K562 (cell line): ENCODE data around the gene FMNL3. TPM values are rescaled to one million over a fixed set of nuclear protein-coding genes. Genes with fewer than 3 reads are reported as not detected.

Experiments
- ATAC-seq: fragments of 200-7000 bp; cut with Tn5 transposase; 3 replicates; pipeline ENCODE4 v1.9.1; 2020; ENCODE audit warnings: moderate library complexity
- BruUV-seq: library from RNA; stranded (reverse); fragments of 400-500 nt; replicated peaks from 2 replicates; lab custom pipeline; 2021; lab: Mats Ljungman, UMichigan
- CTCF ChIA-PET: fragments of 300-600 bp; formaldehyde crosslinking; extraction: SDS; loops from one replicate; lab custom pipeline; 2021; ENCODE audit warnings: low intra/inter-chr PET ratio; lab: Yijun Ruan, JAX
- POLR2A ChIA-PET: fragments of 300-600, 350-650 bp; sonication (Branson Sonifier 250); formaldehyde crosslinking; extraction: SDS; loops from one replicate; lab custom pipeline; 2021; ENCODE audit warnings: antibody characterized with exemption, inconsistent platforms; lab: Yijun Ruan, JAX
- DNase-seq, 4 experiments: peaks; one replicate each; pipeline versions ENCODE4 v3.0.0 to v3.0.0-alpha.2; 2011 to 2018; ENCODE audit warnings: low spot score in 3 of 4, mixed read lengths in 3 of 4; ENCODE audit errors: extremely low read depth in 1 of 4
- FAIRE-seq: peaks from 2 replicates; lab custom pipeline; 2011; peaks lifted over from hg19 to GRCh38; lab: Jason Lieb, UNC
- H2AFZ ChIP-seq: 2 replicates; pipeline ENCODE4 v1.6.0; 2011; ENCODE audit warnings: low read depth, low read length, control low read depth, inconsistent platforms
- H3K27ac ChIP-seq: fragments of 200-600 bp; 3 replicates; pipeline ENCODE4 v1.8.0; 2011; ENCODE audit warnings: low read depth, mild to moderate bottlenecking, control low read depth, inconsistent platforms, low read length, moderate library complexity, mixed read lengths; ENCODE audit errors: extremely low read depth
- H3K27me3 ChIP-seq, 2 experiments: fragments of 300-600 bp in 1 of 2; 2 replicates in 1 of 2; 3 replicates in 1 of 2; pipeline versions ENCODE4 v1.6.0 to v1.8.0; 2011; ENCODE audit warnings: inconsistent platforms in 2 of 2, low read length in 2 of 2, mild to moderate bottlenecking in 1 of 2, mixed read lengths in 1 of 2, moderate library complexity in 1 of 2; ENCODE audit not compliant: control insufficient read depth in 2 of 2, insufficient read depth in 2 of 2
- H3K36me3 ChIP-seq: fragments of 300-600 bp; 3 replicates; pipeline ENCODE4 v1.8.0; 2011; ENCODE audit warnings: mild to moderate bottlenecking, low read length, inconsistent platforms; ENCODE audit not compliant: control insufficient read depth, insufficient read depth
- H3K4me1 ChIP-seq, 2 experiments: fragments of 200-600 bp in 1 of 2; replicated peaks in 1 of 2; 2 replicates in 1 of 2; 3 replicates in 1 of 2; pipeline versions ENCODE4 v1.5.1 to v1.8.0; 2011; ENCODE audit warnings: inconsistent platforms in 2 of 2, low read length in 2 of 2, mild to moderate bottlenecking in 1 of 2, mixed read lengths in 1 of 2, moderate library complexity in 1 of 2; ENCODE audit not compliant: control insufficient read depth in 2 of 2, insufficient read depth in 2 of 2
- H3K4me2 ChIP-seq: 2 replicates; pipeline ENCODE4 v1.6.1; 2011; ENCODE audit warnings: low read length, control low read depth, inconsistent platforms, mixed read lengths; ENCODE audit not compliant: insufficient read depth
- H3K4me3 ChIP-seq: fragments of 200-600 bp; sonication (generic), shearing (Covaris generic); 2 replicates; pipeline ENCODE4 v1.5.1; 2016; ENCODE audit warnings: control low read depth, inconsistent platforms
- H3K79me2 ChIP-seq: fragments of 200-600 bp; 3 replicates; pipeline ENCODE4 v1.8.0; 2011; ENCODE audit warnings: low read length, inconsistent platforms; ENCODE audit not compliant: control insufficient read depth, insufficient read depth
- H3K9ac ChIP-seq, 2 experiments: 2 replicates each; pipeline versions ENCODE4 v1.6.0 to v1.6.1; 2011; ENCODE audit warnings: low read depth in 2 of 2, low read length in 2 of 2, control low read depth in 1 of 2, inconsistent platforms in 1 of 2, mild to moderate bottlenecking in 1 of 2, mixed read lengths in 1 of 2; ENCODE audit not compliant: insufficient read depth in 1 of 2
- H3K9me1 ChIP-seq: one replicate; pipeline ENCODE4 v1.6.0; 2011; ENCODE audit warnings: inconsistent platforms, mild to moderate bottlenecking, low read length, moderate library complexity; ENCODE audit not compliant: control insufficient read depth, insufficient read depth
- H3K9me3 ChIP-seq: replicated peaks from 2 replicates; pipeline ENCODE4 v1.5.1; 2011; ENCODE audit warnings: low read depth, low read length, inconsistent platforms; ENCODE audit not compliant: control insufficient read depth, insufficient read depth
- H4K20me1 ChIP-seq: replicated peaks from 2 replicates; pipeline ENCODE4 v1.6.1; 2011; ENCODE audit warnings: low read length, inconsistent platforms, mixed read lengths; ENCODE audit not compliant: control insufficient read depth, insufficient read depth
- DACH1 ChIP-seq: fragments of 450-650 bp; IDR thresholded peaks from 2 replicates; pipeline ENCODE4 v1.6.1; 2018; ENCODE audit not compliant: partially characterized antibody
- E4F1 ChIP-seq: fragments of 250-450 bp; sonication (Bioruptor Pico); IDR thresholded peaks from 2 replicates; pipeline ENCODE4 v1.5.0; 2021; ENCODE audit warnings: mild to moderate bottlenecking, borderline replicate concordance
- HMGN3 ChIP-seq: IDR thresholded peaks from 2 replicates; pipeline ENCODE4 v1.6.1; 2011; ENCODE audit warnings: borderline replicate concordance, low read depth, mild to moderate bottlenecking, mixed read lengths, low read length; ENCODE audit not compliant: insufficient read length; ENCODE audit errors: extremely low read depth
- KDM5B ChIP-seq: fragments of 200-600 bp; sonication (generic); IDR thresholded peaks from 2 replicates; pipeline ENCODE4 v1.6.1; 2012; ENCODE audit warnings: low read depth, mild to moderate bottlenecking, moderate library complexity, low read length, control low read depth, inconsistent platforms; ENCODE audit not compliant: insufficient replicate concordance
- PHB2 ChIP-seq: fragments of 450-650 bp; IDR thresholded peaks from 2 replicates; pipeline ENCODE4 v1.6.1; 2017; ENCODE audit warnings: low read depth
- SMARCA4 ChIP-seq: fragments of 450-650 bp; IDR thresholded peaks from 2 replicates; pipeline ENCODE4 v1.6.1; 2016
- TSHZ1 ChIP-seq: fragments of 250-450 bp; sonication (Bioruptor Pico); IDR thresholded peaks from 2 replicates; pipeline ENCODE4 v1.4.0; 2020; ENCODE audit warnings: mild to moderate bottlenecking, moderate library complexity
- USF2 ChIP-seq: sonication (generic); formaldehyde crosslinking; IDR thresholded peaks from 2 replicates; pipeline ENCODE4 v1.5.0; 2020; ENCODE audit warnings: missing genetic modification reagents
- ZNF23 ChIP-seq: fragments of 250-450 bp; sonication (Bioruptor Pico); IDR thresholded peaks from 2 replicates; pipeline ENCODE4 v1.4.0; 2020; ENCODE audit warnings: mild to moderate bottlenecking
- WGBS: fragments of 100-300 bp; shearing (Covaris generic); methylation state at CpG from one replicate; pipeline ENCODE4 v1.1.6; 2016; ENCODE audit warnings: low coverage, mixed read lengths; ENCODE audit not compliant: insufficient coverage; ENCODE audit errors: missing lambda C conversion rate; 5-methylcytosine and 5-hydroxymethylcytosine counted together
- in situ Hi-C: fragments of 300-500 bp; cut with MboI; formaldehyde crosslinking; loops from 4 replicates; pipeline ENCODE4 v1.15.0; 2018; ENCODE audit warnings: inconsistent platforms, mixed read lengths
- intact Hi-C: fragments of 100-400 bp; cut with micrococcal nuclease; formaldehyde crosslinking; loops from 2 replicates; pipeline ENCODE4 v1.14.2; 2022
- polyA plus RNA-seq, 8 experiments: library from polyadenylated mRNA; depleted of rRNA in 4 of 8; stranded (reverse) in 5 of 8; unstranded in 3 of 8; fragments of >200 nt; fragmentation: Nextera tagmentation in 2 of 8; fragmentation: Illumina TruSeq in 1 of 8; extraction: Ambion mirVana in 2 of 8; extraction: Trizol in 1 of 8; gene quantifications; 2 replicates each; pipeline versions ENCODE4 v1.2.1 to v1.2.3, GENCODE V29; 2011 to 2014; ENCODE audit warnings: inconsistent platforms in 1 of 8, missing spikeins in 1 of 8
- total RNA-seq, 7 experiments: library from RNA; depleted of rRNA in 6 of 7; stranded (reverse); fragments of >200 nt in 6 of 7; fragmentation: Illumina TruSeq in 2 of 7; extraction: Trizol in 2 of 7; gene quantifications; 2 replicates each; pipeline versions ENCODE4 v1.2.1 to v1.2.3, GENCODE V29; 2011 to 2021; ENCODE audit warnings: low replicate concordance in 1 of 7

The FMNL3 gene
- total and polyA plus RNA-seq, 9 of the 15 experiments (the other 6 are each of a cell fraction or from before 2014, with no cell fraction given): 0.49 to 14.4 (median 6.8) TPM

- FAIRE-seq: no peak
- TF ChIP-seq E4F1 (CRISPR knock-in tag) (no peak), SMARCA4 (no peak), KDM5B (no peak), USF2 (CRISPR knock-in tag) (no peak), TSHZ1 (CRISPR knock-in tag) (no peak), PHB2 (no peak), DACH1 (no peak), HMGN3 (no peak), ZNF23 (CRISPR knock-in tag) (no peak)
These were observed 118.9 kb downstream of the FMNL3 start for GRCh38 chr12:49588281-49588680.

More at GRCh38 chr12:49588281-49588680, 118.9 kb downstream of the FMNL3 start:
- in situ Hi-C loops (no loop called here), intact Hi-C loops (no loop called here)
- Histone ChIP-seq H3K4me1 (peaks cover 0 to 8% of the 10 kb centered on the region in 2 experiments; a peak in 1 of 5 replicates), H3K27me3 (no peaks in the 10 kb centered on the region), H2AFZ (no peak overlapping the region), H3K27ac (no peak overlapping the region), H3K4me3 (no peak overlapping the region), H3K79me2 (no peaks in the 10 kb centered on the region), H3K9me1 (peaks cover 2% of the 10 kb centered on the region), H3K9ac (peak overlapping the region in 1 of 2 experiments; percentile 47; a peak in 2 of 4 replicates), H3K4me2 (no peak overlapping the region), H3K36me3 (peaks cover 27% of the 10 kb centered on the region; the same call in 2 of the 3 replicates), H4K20me1 (no peaks in the 10 kb centered on the region), H3K9me3 (no peaks in the 10 kb centered on the region)
- CTCF ChIA-PET: no interaction called here
- no peak for ATAC-seq
- no TSS peak for BruUV-seq
- POLR2A ChIA-PET: interaction anchor here (0.5 to 1.2 kb wide), 3 partner anchors 11 to 42 kb away, joined by 3 read pairs; no protein-coding TSS in a partner anchor
- WGBS: 85% methylated on average over 6 of the region's 7 CpGs
- DNase-seq: no peak
